BJ (cell line): ENCODE data around the gene TRPC5OS. TPM values are rescaled to one million over a fixed set of nuclear protein-coding genes. Genes with fewer than 3 reads are reported as not detected.

Experiments used
- CTCF ChIA-PET: fragments of 350-600 bp; formaldehyde crosslinking; extraction: SDS; loops from one replicate; lab custom pipeline; 2021; ENCODE audit warnings: antibody characterized with exemption, inconsistent platforms; lab: Yijun Ruan, JAX
- POLR2A ChIA-PET: fragments of 300-600 bp; sonication (Branson Sonifier 250); formaldehyde crosslinking; extraction: SDS; loops from one replicate; lab custom pipeline; 2021; ENCODE audit warnings: antibody characterized with exemption; lab: Charles Lee
- DNase-seq: peaks from one replicate; pipeline ENCODE4 v3.0.0-alpha.2; 2011; ENCODE audit warnings: low read depth
- H3K27me3 ChIP-seq: 2 replicates; pipeline ENCODE4 v1.6.0; 2011; ENCODE audit warnings: low read length; ENCODE audit not compliant: control insufficient read depth, insufficient read depth
- H3K36me3 ChIP-seq: 2 replicates; pipeline ENCODE4 v1.5.1; 2011; ENCODE audit warnings: low read length; ENCODE audit not compliant: control insufficient read depth, insufficient read depth
- H3K4me3 ChIP-seq: 2 replicates; pipeline ENCODE4 v1.5.1; 2011; ENCODE audit warnings: low read depth, mild to moderate bottlenecking, control low read depth, low read length
- CTCF ChIP-seq: IDR thresholded peaks from 2 replicates; pipeline ENCODE4 v1.5.1; 2011; ENCODE audit warnings: low read depth, mild to moderate bottlenecking, control low read depth, inconsistent platforms, low read length, moderate library complexity; ENCODE audit not compliant: insufficient read depth
- polyA plus RNA-seq: library from polyadenylated mRNA; depleted of rRNA; stranded (reverse); fragments of >200 nt; gene quantifications from 2 replicates; pipeline ENCODE4 v1.2.3, GENCODE V29; 2011

Gene TRPC5OS
- polyA plus RNA-seq, 1 experiment = not detected

GRCh38 chrX:111876646-111877045 lies 665 bp downstream of the TRPC5OS start:
- no peaks in the 10 kb centered on the region for H3K27me3 ChIP-seq
- H3K36me3 ChIP-seq = no peaks in the 10 kb centered on the region
- POLR2A ChIA-PET = no interaction called here
- CTCF ChIA-PET = no interaction called here
- no peak for TF ChIP-seq CTCF
- H3K4me3 ChIP-seq = no peak overlapping the region
- DNase-seq = no peak

GRCh38 chrX:111877681-111878080 lies 1.7 kb downstream of the TRPC5OS start:
- DNase-seq = no peak
- Histone ChIP-seq H3K4me3 (no peak overlapping the region), H3K27me3 (no peaks in the 10 kb centered on the region), H3K36me3 (no peaks in the 10 kb centered on the region)
- CTCF ChIA-PET = no interaction called here
- POLR2A ChIA-PET = no interaction called here
- TF ChIP-seq CTCF = no peak

- TF ChIP-seq CTCF = no peak
Observed at GRCh38 chrX:111880735-111881134, 4.8 kb downstream of the TRPC5OS start.

GRCh38 chrX:111881715-111882114 lies 5.7 kb downstream of the TRPC5OS start:
- TF ChIP-seq CTCF = no peak
- ChIA-PET CTCF (no interaction called here), POLR2A (no interaction called here)
- Histone ChIP-seq H3K4me3 (no peak overlapping the region), H3K36me3 (no peaks in the 10 kb centered on the region), H3K27me3 (no peaks in the 10 kb centered on the region)
- DNase-seq = no peak

More at GRCh38 chrX:111880735-111881134, 4.8 kb downstream of the TRPC5OS start:
- POLR2A ChIA-PET = no interaction called here
- H3K36me3 ChIP-seq = no peaks in the 10 kb centered on the region
- no peak overlapping the region for H3K4me3 ChIP-seq
- CTCF ChIA-PET = no interaction called here
- H3K27me3 ChIP-seq = no peaks in the 10 kb centered on the region
- DNase-seq = no peak

GRCh38 chrX:111886678-111887077 lies 10.7 kb downstream of the TRPC5OS start:
- no peaks in the 10 kb centered on the region for H3K36me3 ChIP-seq
- no peaks in the 10 kb centered on the region for H3K27me3 ChIP-seq
- TF ChIP-seq CTCF = no peak
- POLR2A ChIA-PET = no interaction called here
- no peak for DNase-seq
- CTCF ChIA-PET = no interaction called here
- no peak overlapping the region for H3K4me3 ChIP-seq
